ENCODE results near the gene LYPLAL1.

- TF ChIP-seq CTCF (IDR thresholded peaks at IDR 0.05; ENCODE audit: low read depth, low read length, poor library complexity, severe bottlenecking) (no peak), EZH2phosphoT487 (IDR thresholded peaks at IDR 0.05; ENCODE audit: borderline replicate concordance, low read length) (no peak)
Measured at GRCh38 chr1:219144658-219145315, 28.9 kb upstream of the LYPLAL1 start.
